Measurements from ENCODE around the gene STK4. TPM values are rescaled to one million over a fixed set of nuclear protein-coding genes. Genes with fewer than 3 reads are reported as not detected.

STK4 gene
- total and polyA plus RNA-seq, 7 donors = 2.4 to 8.6 (median 5.6) TPM

- no peak for TF ChIP-seq CTCF (IDR thresholded peaks at IDR 0.05)
- H3K36me3 ChIP-seq (ENCODE audit: insufficient read depth in 1 of 2, low read depth in 1 of 2) = no peaks in the 10 kb centered on the region
- DNase-seq (no peak), ATAC-seq (no peak)
- intact Hi-C loops (cut with DNase I) = no loop called here
- no peaks in the 10 kb centered on the region for H3K4me1 ChIP-seq
- no peak overlapping the region for H3K27ac ChIP-seq
- H3K4me3 ChIP-seq = no peak overlapping the region
- no peaks in the 10 kb centered on the region for H3K9me3 ChIP-seq
- peaks cover 0 to 19% (median 0%) of the 10 kb centered on the region in 3 donors for H3K27me3 ChIP-seq (ENCODE audit: insufficient read depth in 3 of 3, low read length in 2 of 3)
Observed at GRCh38 chr20:45112754-45113153, 146.4 kb downstream of the STK4 start.

- no peak for TF ChIP-seq CTCF (IDR thresholded peaks at IDR 0.05)
- no peaks in the 10 kb centered on the region for H3K9me3 ChIP-seq
- intact Hi-C loops (cut with DNase I) = no loop called here
- no peak overlapping the region for H3K4me3 ChIP-seq
- 84 to 87% (median 86%) methylated on average over 3 of the region's 3 CpGs for WGBS, 3 donors
- no peak for DNase-seq
- H3K4me1 ChIP-seq = no peaks in the 10 kb centered on the region
- peaks cover 0 to 21% (median 0%) of the 10 kb centered on the region in 3 donors for H3K27me3 ChIP-seq (ENCODE audit: insufficient read depth in 3 of 3, low read length in 2 of 3)
- H3K36me3 ChIP-seq (ENCODE audit: insufficient read depth in 1 of 2, low read depth in 1 of 2) = no peaks in the 10 kb centered on the region
- ATAC-seq = no peak
- no peak overlapping the region for H3K27ac ChIP-seq
Observed at GRCh38 chr20:45113865-45114264, 147.6 kb downstream of the STK4 start.

DNA sequence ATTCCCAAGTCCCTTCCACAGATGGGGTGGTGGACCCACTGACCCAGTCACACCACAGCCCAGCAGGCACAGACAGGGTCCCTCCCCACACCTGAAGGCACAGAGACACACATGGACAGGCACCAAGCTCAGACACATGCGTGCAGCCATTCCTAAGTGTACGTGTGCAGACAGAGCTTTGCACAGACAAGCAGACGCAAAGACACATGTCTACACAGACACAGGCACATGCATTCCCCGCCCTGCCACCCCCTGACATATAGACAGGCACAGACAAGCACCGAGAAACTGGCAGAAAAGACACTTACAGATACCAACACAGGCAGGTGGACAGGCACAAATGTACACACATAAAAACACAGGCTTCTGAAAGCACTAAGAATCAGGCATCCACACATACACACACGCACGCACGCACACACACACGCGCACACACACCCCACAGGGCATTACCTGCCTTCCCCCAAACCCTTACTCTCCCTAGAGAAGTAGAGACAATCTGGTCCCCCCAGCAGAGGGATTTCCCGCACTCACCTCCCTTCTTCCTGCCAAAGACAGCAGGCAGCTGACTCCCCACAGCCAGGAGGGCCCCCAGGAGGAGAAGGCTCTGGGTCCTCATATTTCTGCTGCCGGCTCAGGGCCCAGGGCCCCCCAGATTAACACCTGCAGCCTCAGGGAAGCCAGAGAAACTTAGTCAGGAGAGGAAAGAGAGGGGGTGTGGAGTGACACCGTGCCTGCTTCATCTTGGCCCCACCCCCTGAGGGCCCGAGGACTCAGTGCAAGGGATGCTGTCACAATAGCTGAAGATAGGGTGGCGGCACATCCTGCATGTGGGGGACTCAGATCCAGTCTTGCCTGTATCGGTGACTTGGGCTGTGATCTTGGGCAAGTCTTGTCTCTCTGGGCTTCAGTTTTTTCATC, 148.4 kb downstream of the STK4 start, which contains the start of gene WFDC5:
Gene WFDC5 (minus strand): TSS at position 710 of the 921 bp plus-strand sequence. CDS start 91 bp downstream, at position 619.
- intact Hi-C loops (cut with DNase I) = no loop called here
- no peak for TF ChIP-seq CTCF (IDR thresholded peaks at IDR 0.05)

GRCh38 chr20:45115386-45115774, 149.1 kb downstream of the STK4 start:
- ATAC-seq (no peak), DNase-seq (no peak)
- Histone ChIP-seq H3K4me3 (no peak overlapping the region), H3K27me3 (ENCODE audit: insufficient read depth in 3 of 3, low read length in 2 of 3) (peaks cover 0 to 27% (median 0%) of the 10 kb centered on the region in 3 donors), H3K9me3 (no peaks in the 10 kb centered on the region), H3K27ac (no peak overlapping the region), H3K36me3 (ENCODE audit: insufficient read depth in 1 of 2, low read depth in 1 of 2) (no peaks in the 10 kb centered on the region), H3K4me1 (no peaks in the 10 kb centered on the region)
- intact Hi-C loops (cut with DNase I) = no loop called here
- no peak for TF ChIP-seq CTCF (IDR thresholded peaks at IDR 0.05)
- 54 to 70% (median 59%) methylated on average over 3 of the region's 3 CpGs for WGBS, 3 donors

More for the DNA sequence above, 148.4 kb downstream of the STK4 start, which contains the start of gene WFDC5:
- H3K36me3 ChIP-seq (ENCODE audit: insufficient read depth in 1 of 2, low read depth in 1 of 2) = no peaks in the 10 kb centered on the region
- no peak for ATAC-seq
- peaks cover 0 to 22% (median 0%) of the 10 kb centered on the region in 3 donors for H3K27me3 ChIP-seq (ENCODE audit: insufficient read depth in 3 of 3, low read length in 2 of 3)
- no peaks in the 10 kb centered on the region for H3K4me1 ChIP-seq
- H3K27ac ChIP-seq = no peak within 1 kb of the TSS
- H3K4me3 ChIP-seq = no peak within 1 kb of the TSS
- WGBS, 3 donors = 46 to 47% (median 47%) methylated on average over 16 of the region's 16 CpGs
- H3K9me3 ChIP-seq = no peaks in the 10 kb centered on the region
- DNase-seq = no peak
